Endodermal cell (in vitro differentiated cells): ENCODE results near the gene KRTAP6-2. TPM values are rescaled to one million over a fixed set of nuclear protein-coding genes. Genes with fewer than 3 reads are reported as not detected.

Experiments used
- DNase-seq: peaks from one replicate; pipeline ENCODE4 v3.0.0-alpha.2; 2017
- H3K27ac ChIP-seq: 2 replicates; pipeline ENCODE4 v1.5.1; 2013; ENCODE audit warnings: mild to moderate bottlenecking, low read depth, low read length, moderate library complexity
- H3K27me3 ChIP-seq: 2 replicates; pipeline ENCODE4 v1.6.1; 2013; ENCODE audit warnings: mild to moderate bottlenecking, low read length, moderate library complexity; ENCODE audit not compliant: insufficient read depth, control insufficient read depth, poor library complexity, severe bottlenecking
- H3K36me3 ChIP-seq: 2 replicates; pipeline ENCODE4 v1.7.0; 2013; ENCODE audit warnings: mild to moderate bottlenecking, low read length, moderate library complexity; ENCODE audit not compliant: control insufficient read depth, insufficient read depth
- H3K4me1 ChIP-seq: one replicate; pipeline ENCODE4 v1.7.0; 2013; ENCODE audit warnings: low read length; ENCODE audit not compliant: control insufficient read depth, insufficient read depth
- H3K4me3 ChIP-seq: 2 replicates; pipeline ENCODE4 v1.5.1; 2013; ENCODE audit warnings: mild to moderate bottlenecking, low read length, moderate library complexity
- H3K9ac ChIP-seq: 2 replicates; pipeline ENCODE4 v1.6.1; 2013; ENCODE audit warnings: mild to moderate bottlenecking, low read length, moderate library complexity; ENCODE audit not compliant: poor library complexity, severe bottlenecking; ENCODE audit errors: extremely low read depth
- H3K9me3 ChIP-seq: 2 replicates; pipeline ENCODE4 v1.6.1; 2013; ENCODE audit warnings: mild to moderate bottlenecking, low read length, moderate library complexity; ENCODE audit not compliant: control insufficient read depth
- H3K27ac Mint-ChIP-seq: 2 replicates; pipeline ENCODE4 v1.8.0; 2020; ENCODE audit warnings: mixed read lengths
- H3K27me3 Mint-ChIP-seq: 2 replicates; pipeline ENCODE4 v1.8.0; 2021; ENCODE audit warnings: mild to moderate bottlenecking, mixed read lengths; ENCODE audit not compliant: insufficient read depth
- H3K36me3 Mint-ChIP-seq: 2 replicates; pipeline ENCODE4 v1.8.0; 2020; ENCODE audit warnings: low read depth, mixed read lengths
- H3K4me1 Mint-ChIP-seq: 2 replicates; pipeline ENCODE4 v1.8.0; 2020; ENCODE audit warnings: mixed read lengths
- H3K4me3 Mint-ChIP-seq: 2 replicates; pipeline ENCODE4 v1.8.0; 2020; ENCODE audit warnings: mild to moderate bottlenecking, moderate library complexity, mixed read lengths
- H3K9me3 Mint-ChIP-seq: 2 replicates; pipeline ENCODE4 v1.8.0; 2020; ENCODE audit warnings: mild to moderate bottlenecking, mixed read lengths
- CTCF ChIP-seq: fragments of 200-600 bp; sonication (generic); conservative IDR thresholded peaks from 2 replicates; pipeline ENCODE4 v1.5.0; 2021; ENCODE audit warnings: antibody characterized with exemption, mild to moderate bottlenecking
- WGBS, 2 experiments: methylation state at CpG; one replicate each; pipeline versions ENCODE4 v1.1.5 to v1.1.7; 2013; ENCODE audit warnings: missing lambda C conversion rate in 2 of 2, mixed read lengths in 1 of 2; ENCODE audit not compliant: insufficient coverage in 1 of 2, insufficient read length in 1 of 2; 5-methylcytosine and 5-hydroxymethylcytosine counted together
- total RNA-seq, 2 donors: library from RNA; stranded (reverse); fragmentation: NEBNext Ultra II Directional in 1 of 2; extraction: Animal tissue kit (Norgen Biotek cat#: 25700) in 1 of 2; gene quantifications; 2 replicates in 1 of 2; 3 replicates in 1 of 2; pipeline ENCODE4 v1.2.1, GENCODE V29; 2021

The KRTAP6-2 gene
- total RNA-seq, 2 donors from 2014 or later: not detected

DNA sequence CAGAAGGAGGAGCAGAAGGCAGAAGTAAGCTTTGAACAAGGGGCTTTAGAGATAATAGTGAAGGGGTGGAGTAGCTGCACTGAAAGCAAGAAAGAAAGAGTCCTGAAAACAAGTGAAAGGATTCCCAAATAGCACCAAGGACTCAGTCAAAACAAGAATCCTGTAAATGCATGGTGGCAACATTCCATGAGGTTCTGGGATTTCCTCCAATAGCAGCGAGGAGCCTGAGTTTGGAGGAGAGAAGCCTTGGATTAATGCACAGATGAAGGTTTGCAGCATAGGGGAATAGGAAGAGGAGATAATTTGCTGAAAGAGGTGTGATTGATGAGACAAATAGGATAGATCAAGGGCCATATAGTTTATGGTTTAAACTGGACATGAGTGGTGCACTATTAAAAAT lies 19.4 kb downstream of the KRTAP6-2 start:
- Mint-ChIP-seq H3K4me1 (no peaks in the 10 kb centered on the region), H3K4me3 (no peak overlapping the region), H3K27me3 (no peaks in the 10 kb centered on the region), H3K36me3 (no peaks in the 10 kb centered on the region), H3K27ac (no peak overlapping the region), H3K9me3 (peaks cover 5% of the 10 kb centered on the region)
- Histone ChIP-seq H3K36me3 (no peaks in the 10 kb centered on the region), H3K4me3 (no peak overlapping the region), H3K9ac (no peak overlapping the region), H3K27me3 (peaks cover 36% of the 10 kb centered on the region), H3K9me3 (no peaks in the 10 kb centered on the region), H3K27ac (no peak overlapping the region), H3K4me1 (no peaks in the 10 kb centered on the region)
- 86 to 96% methylated on average over 1 of the region's 1 CpG for WGBS, 2 experiments
- no peak for TF ChIP-seq CTCF
- no peak for DNase-seq

DNA sequence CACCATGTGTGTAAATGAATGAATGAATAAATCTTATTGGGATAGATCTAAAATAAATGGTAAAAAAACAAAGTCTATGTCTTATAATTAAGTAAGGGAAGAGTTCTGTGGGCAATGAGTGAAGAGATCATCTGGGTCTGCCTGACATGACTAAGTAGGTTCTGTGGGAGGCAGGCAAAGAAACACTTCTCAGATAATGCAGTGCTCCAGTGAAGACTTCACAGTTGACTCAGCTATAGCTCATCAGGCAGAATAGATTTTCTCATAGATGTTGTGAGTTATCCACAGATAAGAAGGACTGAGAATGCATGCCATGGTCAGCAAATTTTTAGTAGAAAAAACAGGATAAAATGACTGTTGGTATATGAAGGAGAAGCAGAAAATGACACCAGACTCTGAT lies 20.9 kb downstream of the KRTAP6-2 start:
- no peak overlapping the region for H3K27ac Mint-ChIP-seq
- H3K27ac ChIP-seq: no peak overlapping the region

DNA sequence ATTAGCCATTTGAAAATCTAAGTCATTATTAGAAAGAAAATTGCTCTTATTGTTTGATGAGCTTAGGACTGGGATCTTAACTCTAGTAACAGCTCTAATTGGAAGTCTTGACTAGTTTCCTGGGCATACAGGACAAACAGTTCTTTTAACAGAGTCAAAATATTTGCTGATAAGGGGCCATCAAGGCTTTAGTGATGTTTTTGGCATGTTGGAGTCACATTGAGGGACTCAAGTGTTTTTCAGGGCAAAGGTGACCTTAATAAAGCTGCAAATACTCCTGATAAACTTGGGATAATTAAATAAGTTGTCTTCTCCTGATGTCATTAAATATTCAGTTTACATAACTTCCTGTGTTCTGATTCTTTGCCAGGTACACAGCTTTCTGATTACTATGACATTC lies 31.1 kb downstream of the KRTAP6-2 start:
- no peak overlapping the region for H3K4me3 Mint-ChIP-seq
- Histone ChIP-seq H3K9me3 (no peaks in the 10 kb centered on the region), H3K27me3 (no peaks in the 10 kb centered on the region), H3K36me3 (no peaks in the 10 kb centered on the region), H3K4me3 (no peak overlapping the region), H3K4me1 (peaks cover 3% of the 10 kb centered on the region), H3K9ac (no peak overlapping the region), H3K27ac (no peak overlapping the region)
- H3K4me1 Mint-ChIP-seq: no peaks in the 10 kb centered on the region
- H3K36me3 Mint-ChIP-seq: no peaks in the 10 kb centered on the region
- no peak for TF ChIP-seq CTCF
- H3K27ac Mint-ChIP-seq: no peak overlapping the region
- H3K9me3 Mint-ChIP-seq: peaks cover 8% of the 10 kb centered on the region
- DNase-seq: no peak
- H3K27me3 Mint-ChIP-seq: no peaks in the 10 kb centered on the region

More for the DNA sequence above, 20.9 kb downstream of the KRTAP6-2 start:
- H3K36me3 ChIP-seq: no peaks in the 10 kb centered on the region
- no peaks in the 10 kb centered on the region for H3K36me3 Mint-ChIP-seq
- peaks cover 5% of the 10 kb centered on the region for H3K9me3 Mint-ChIP-seq
- no peak overlapping the region for H3K4me3 Mint-ChIP-seq
- H3K4me3 ChIP-seq: no peak overlapping the region
- H3K27me3 ChIP-seq: peaks cover 36% of the 10 kb centered on the region
- no peak overlapping the region for H3K9ac ChIP-seq
- H3K27me3 Mint-ChIP-seq: no peaks in the 10 kb centered on the region
- no peaks in the 10 kb centered on the region for H3K9me3 ChIP-seq
- H3K4me1 Mint-ChIP-seq: no peaks in the 10 kb centered on the region
- H3K4me1 ChIP-seq: no peaks in the 10 kb centered on the region
- no peak for DNase-seq
- no peak for TF ChIP-seq CTCF
